PC-9 (cell line): ENCODE data around the gene RHOB. TPM values are rescaled to one million over a fixed set of nuclear protein-coding genes. Genes with fewer than 3 reads are reported as not detected.
"Not testable (repeated sequence)": the region's sequence is repeated elsewhere in the genome, so short reads cannot be mapped to it uniquely, and the experiment has no call there.

Source experiments
- BruUV-seq: library from RNA; stranded (reverse); fragments of 400-500 nt; replicated peaks from 2 replicates; lab custom pipeline; 2021; lab: Mats Ljungman, UMichigan
- CTCF ChIA-PET: fragments of 300-600 bp; sonication (Branson Sonifier 250); formaldehyde crosslinking; loops from one replicate; lab custom pipeline; 2022; ENCODE audit warnings: antibody characterized with exemption; lab: Charles Lee
- POLR2A ChIA-PET: fragments of 300-600 bp; sonication (Branson Sonifier 250); formaldehyde crosslinking; loops from one replicate; lab custom pipeline; 2022; ENCODE audit warnings: antibody characterized with exemption; ENCODE audit not compliant: unreplicated experiment; lab: Charles Lee
- DNase-seq, 2 experiments: peaks; one replicate each; pipeline versions ENCODE4 v3.0.0 to v3.0.0-alpha.2; 2015 to 2022; ENCODE audit warnings: mixed read lengths in 1 of 2
- H2AFZ ChIP-seq: fragments of 200-600 bp; sonication (generic); 2 replicates; pipeline ENCODE4 v1.8.1; 2017; ENCODE audit warnings: antibody characterized with exemption
- H3F3A ChIP-seq: fragments of 200-600 bp; sonication (generic); 2 replicates; pipeline ENCODE4 v1.8.1; 2017; ENCODE audit warnings: antibody characterized with exemption, mild to moderate bottlenecking, low read depth; ENCODE audit not compliant: insufficient read depth
- H3K27ac ChIP-seq: fragments of 200-600 bp; sonication (generic); 2 replicates; pipeline ENCODE4 v1.6.1; 2016; ENCODE audit warnings: mixed run types
- H3K27me3 ChIP-seq: fragments of 200-600 bp; sonication (generic); 2 replicates; pipeline ENCODE4 v1.6.1; 2016; ENCODE audit warnings: low read depth, mixed run types; ENCODE audit not compliant: insufficient read depth
- H3K36me3 ChIP-seq: fragments of 200-600 bp; sonication (generic); 2 replicates; pipeline ENCODE4 v1.6.1; 2016; ENCODE audit warnings: low read depth, mixed run types
- H3K4me1 ChIP-seq: fragments of 200-600 bp; sonication (generic); replicated peaks from 2 replicates; pipeline ENCODE4 v1.6.1; 2016; ENCODE audit warnings: mixed run types; ENCODE audit not compliant: insufficient read depth
- H3K4me2 ChIP-seq: fragments of 200-600 bp; sonication (generic); 2 replicates; pipeline ENCODE4 v1.6.1; 2017; ENCODE audit warnings: mixed run types
- H3K4me3 ChIP-seq: fragments of 200-600 bp; sonication (generic); 2 replicates; pipeline ENCODE4 v1.6.1; 2016; ENCODE audit warnings: mixed run types
- H3K79me2 ChIP-seq: fragments of 200-600 bp; sonication (generic); 2 replicates; pipeline ENCODE4 v1.6.1; 2017; ENCODE audit warnings: low read depth, mixed run types
- H3K9me2 ChIP-seq: fragments of 200-600 bp; sonication (generic); 2 replicates; pipeline ENCODE4 v1.8.1; 2017; ENCODE audit warnings: mild to moderate bottlenecking; ENCODE audit not compliant: insufficient read depth
- H3K9me3 ChIP-seq: fragments of 200-600 bp; sonication (generic); 2 replicates; pipeline ENCODE4 v1.8.1; 2016; ENCODE audit warnings: low read depth; ENCODE audit not compliant: insufficient read depth
- H4K20me1 ChIP-seq: fragments of 200-600 bp; sonication (generic); 2 replicates; pipeline ENCODE4 v1.8.1; 2017; ENCODE audit not compliant: insufficient read depth
- EZH2 ChIP-seq: fragments of 200-600 bp; sonication (generic); IDR thresholded peaks from 2 replicates; pipeline ENCODE4 v1.8.0; 2017; ENCODE audit warnings: antibody characterized with exemption, low read depth
- intact Hi-C: fragments of 100-400 bp; cut with micrococcal nuclease; formaldehyde crosslinking; loops from one replicate; pipeline ENCODE4 v1.10.0; 2022; ENCODE audit not compliant: unreplicated experiment
- total RNA-seq: library from RNA; stranded (reverse); gene quantifications from 2 replicates; pipeline ENCODE4 v1.2.3, GENCODE V29; 2021
- TF ChIP-seq, protein P1 (sequence below): fragments of 200-600 bp; sonication (generic); conservative IDR thresholded peaks from 2 replicates; pipeline ENCODE4 v1.6.1; 2017; ENCODE audit warnings: mixed run types, antibody characterized with exemption, mild to moderate bottlenecking, moderate library complexity

The RHOB gene
- total RNA-seq, 1 experiment from 2014 or later = 39.3 TPM

GRCh38 chr2:20434588-20435294 lies 12.1 kb upstream of the RHOB start:
- ChIA-PET CTCF (no interaction called here), POLR2A (no interaction called here)
- H3K27me3 ChIP-seq = no peaks in the 10 kb centered on the region
- H3K4me2 ChIP-seq = no peak overlapping the region
- H3K36me3 ChIP-seq = no peaks in the 10 kb centered on the region
- no peaks in the 10 kb centered on the region for H3K9me2 ChIP-seq
- TF ChIP-seq EZH2 = no peak
- TF ChIP-seq, protein P1, sequence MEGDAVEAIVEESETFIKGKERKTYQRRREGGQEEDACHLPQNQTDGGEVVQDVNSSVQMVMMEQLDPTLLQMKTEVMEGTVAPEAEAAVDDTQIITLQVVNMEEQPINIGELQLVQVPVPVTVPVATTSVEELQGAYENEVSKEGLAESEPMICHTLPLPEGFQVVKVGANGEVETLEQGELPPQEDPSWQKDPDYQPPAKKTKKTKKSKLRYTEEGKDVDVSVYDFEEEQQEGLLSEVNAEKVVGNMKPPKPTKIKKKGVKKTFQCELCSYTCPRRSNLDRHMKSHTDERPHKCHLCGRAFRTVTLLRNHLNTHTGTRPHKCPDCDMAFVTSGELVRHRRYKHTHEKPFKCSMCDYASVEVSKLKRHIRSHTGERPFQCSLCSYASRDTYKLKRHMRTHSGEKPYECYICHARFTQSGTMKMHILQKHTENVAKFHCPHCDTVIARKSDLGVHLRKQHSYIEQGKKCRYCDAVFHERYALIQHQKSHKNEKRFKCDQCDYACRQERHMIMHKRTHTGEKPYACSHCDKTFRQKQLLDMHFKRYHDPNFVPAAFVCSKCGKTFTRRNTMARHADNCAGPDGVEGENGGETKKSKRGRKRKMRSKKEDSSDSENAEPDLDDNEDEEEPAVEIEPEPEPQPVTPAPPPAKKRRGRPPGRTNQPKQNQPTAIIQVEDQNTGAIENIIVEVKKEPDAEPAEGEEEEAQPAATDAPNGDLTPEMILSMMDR = no peak
- peaks cover 21% of the 10 kb centered on the region for H3K4me1 ChIP-seq
- intact Hi-C loops = no loop called here
- DNase-seq = no peak
- H3K9me3 ChIP-seq = no peaks in the 10 kb centered on the region
- H2AFZ ChIP-seq = no peak overlapping the region
- no peaks in the 10 kb centered on the region for H4K20me1 ChIP-seq
- H3K4me3 ChIP-seq = no peak overlapping the region
- BruUV-seq = no TSS peak
- peaks cover 19% of the 10 kb centered on the region for H3F3A ChIP-seq
- no peak overlapping the region for H3K27ac ChIP-seq
- no peaks in the 10 kb centered on the region for H3K79me2 ChIP-seq

DNA sequence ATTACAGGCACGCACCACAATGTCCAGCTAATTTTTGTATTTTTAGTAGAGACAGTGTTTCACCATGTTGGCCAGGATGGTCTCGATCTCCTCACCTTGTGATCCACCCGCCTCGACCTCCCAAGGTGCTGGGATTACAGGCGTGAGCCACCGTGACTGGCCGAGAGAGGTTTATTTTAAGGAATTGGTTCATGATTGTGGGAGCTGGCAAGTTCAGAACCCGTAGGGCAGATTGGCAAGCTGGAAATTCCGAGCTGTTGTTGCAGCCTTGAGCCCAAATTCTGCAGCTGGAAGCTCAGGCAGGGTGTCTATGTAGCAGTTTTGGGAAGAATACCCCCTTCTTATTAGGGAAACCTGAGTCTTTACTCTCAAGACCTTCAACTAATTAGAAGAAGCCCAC lies 11.4 kb upstream of the RHOB start:
- H3K9me2 ChIP-seq, POLR2A ChIA-PET, H3K27ac ChIP-seq, intact Hi-C loops, CTCF ChIA-PET, H3K79me2 ChIP-seq, H3K9me3 ChIP-seq, H4K20me1 ChIP-seq, H3K36me3 ChIP-seq, H2AFZ ChIP-seq, H3K4me3 ChIP-seq, DNase-seq, BruUV-seq, H3K4me2 ChIP-seq, H3K27me3 ChIP-seq: not testable (repeated sequence)
- Histone ChIP-seq H3K4me1 (peaks cover 22% of the 10 kb centered on the region), H3F3A (peaks cover 19% of the 10 kb centered on the region)

- no peak for TF ChIP-seq EZH2
- TF ChIP-seq, protein P1 = no peak
- H3K4me1 ChIP-seq = peaks cover 28% of the 10 kb centered on the region
- H3K9me3 ChIP-seq = no peaks in the 10 kb centered on the region
- no peak overlapping the region for H3K4me2 ChIP-seq
- ChIA-PET POLR2A (no interaction called here), CTCF (interaction anchor here (0.7 to 1.0 kb wide), 2 partner anchors 11 to 165 kb away, joined by 3 read pairs; no protein-coding TSS in a partner anchor)
- H2AFZ ChIP-seq = no peak overlapping the region
- no peak overlapping the region for H3K27ac ChIP-seq
- intact Hi-C loops = no loop called here
- no peak for DNase-seq
- peaks cover 23% of the 10 kb centered on the region for H3F3A ChIP-seq
- H3K4me3 ChIP-seq = no peak overlapping the region
- no peaks in the 10 kb centered on the region for H4K20me1 ChIP-seq
- BruUV-seq = no TSS peak
- H3K36me3 ChIP-seq = no peaks in the 10 kb centered on the region
- H3K79me2 ChIP-seq = no peaks in the 10 kb centered on the region
- H3K9me2 ChIP-seq = no peaks in the 10 kb centered on the region
- no peaks in the 10 kb centered on the region for H3K27me3 ChIP-seq
Measured at GRCh38 chr2:20436716-20437470, 10.0 kb upstream of the RHOB start.
